DOHH2 (cell line): Measurements from ENCODE around the gene NFIX.

Experiments used
- H3F3A ChIP-seq: fragments of 200-600 bp; sonication (generic), shearing (Covaris generic); 2 replicates; pipeline ENCODE4 v1.6.0; 2016; ENCODE audit warnings: antibody characterized with exemption, mild to moderate bottlenecking; ENCODE audit not compliant: control insufficient read depth, insufficient read depth
- H3K27ac ChIP-seq: fragments of 200-600 bp; sonication (generic); 2 replicates; pipeline ENCODE4 v1.5.1; 2014; ENCODE audit warnings: low read depth, mild to moderate bottlenecking, low read length, moderate library complexity
- H3K27me3 ChIP-seq: fragments of 200-600 bp; sonication (generic); 2 replicates; pipeline ENCODE4 v1.6.1; 2014; ENCODE audit warnings: mild to moderate bottlenecking, low read length, mixed read lengths; ENCODE audit not compliant: control insufficient read depth
- H3K36me3 ChIP-seq: fragments of 200-600 bp; sonication (generic); 2 replicates; pipeline ENCODE4 v1.6.1; 2014; ENCODE audit warnings: mild to moderate bottlenecking, low read length, moderate library complexity, mixed read lengths; ENCODE audit not compliant: control insufficient read depth
- H3K4me1 ChIP-seq: fragments of 200-600 bp; sonication (generic); 2 replicates; pipeline ENCODE4 v1.6.1; 2014; ENCODE audit warnings: mild to moderate bottlenecking, low read length, mixed read lengths; ENCODE audit not compliant: control insufficient read depth
- H3K4me2 ChIP-seq: fragments of 200-600 bp; sonication (generic); 2 replicates; pipeline ENCODE4 v1.6.0; 2014; ENCODE audit warnings: mild to moderate bottlenecking, low read length, moderate library complexity
- H3K4me3 ChIP-seq: fragments of 200-600 bp; sonication (generic); 2 replicates; pipeline ENCODE4 v1.5.1; 2014; ENCODE audit warnings: mild to moderate bottlenecking, low read length, mixed read lengths
- H3K79me2 ChIP-seq: fragments of 200-600 bp; sonication (generic); 2 replicates; pipeline ENCODE4 v1.6.1; 2014; ENCODE audit warnings: mild to moderate bottlenecking, low read length, mixed read lengths; ENCODE audit not compliant: control insufficient read depth
- H3K9me2 ChIP-seq: fragments of 200-600 bp; sonication (generic); replicated peaks from 2 replicates; pipeline ENCODE4 v1.6.1; 2014; ENCODE audit warnings: mild to moderate bottlenecking, low read length, mixed read lengths; ENCODE audit not compliant: control insufficient read depth
- H3K9me3 ChIP-seq: fragments of 200-600 bp; sonication (generic); 2 replicates; pipeline ENCODE4 v1.6.1; 2014; ENCODE audit warnings: antibody characterized with exemption, low read length, mixed read lengths; ENCODE audit not compliant: control insufficient read depth, insufficient read depth
- H4K20me1 ChIP-seq: fragments of 200-600 bp; sonication (generic); 2 replicates; pipeline ENCODE4 v1.6.0; 2014; ENCODE audit warnings: low read depth, mild to moderate bottlenecking, antibody characterized with exemption, low read length, moderate library complexity; ENCODE audit not compliant: control insufficient read depth, insufficient read depth
- CTCF ChIP-seq: fragments of 200-600 bp; sonication (generic); IDR thresholded peaks from one replicate; pipeline ENCODE4 v1.5.1; 2014; ENCODE audit warnings: antibody characterized with exemption, mild to moderate bottlenecking, low read depth, low read length; ENCODE audit not compliant: poor library complexity, severe bottlenecking
- EZH2phosphoT487 ChIP-seq: fragments of 200-600 bp; sonication (generic); IDR thresholded peaks from 2 replicates; pipeline ENCODE4 v1.6.1; 2017; ENCODE audit warnings: borderline replicate concordance, mild to moderate bottlenecking, antibody characterized with exemption, low read length, moderate library complexity, mixed read lengths

Gene NFIX

GRCh38 chr19:13086341-13086740 lies 91.1 kb downstream of the NFIX start:
- H3K9me2 ChIP-seq = no peaks in the 10 kb centered on the region
- H3F3A ChIP-seq = no peaks in the 10 kb centered on the region
- H3K27me3 ChIP-seq = peaks cover 11% of the 10 kb centered on the region; the same call in 1 of the 2 replicates
- H3K27ac ChIP-seq = no peak overlapping the region
- H3K4me1 ChIP-seq = 0 out of 2 replicates have a peak, but pooled peaks cover 1% of the 10 kb centered on the region
- no peak for TF ChIP-seq EZH2phosphoT487
- TF ChIP-seq CTCF = no peak
- H4K20me1 ChIP-seq = no peaks in the 10 kb centered on the region
- no peaks in the 10 kb centered on the region for H3K79me2 ChIP-seq
- no peak overlapping the region for H3K4me2 ChIP-seq
- no peaks in the 10 kb centered on the region for H3K9me3 ChIP-seq
- no peak overlapping the region for H3K4me3 ChIP-seq
- H3K36me3 ChIP-seq = no peaks in the 10 kb centered on the region

- TF ChIP-seq CTCF = no peak
- TF ChIP-seq EZH2phosphoT487 = no peak
- no peaks in the 10 kb centered on the region for H3F3A ChIP-seq
- H3K27ac ChIP-seq = no peak overlapping the region
- H3K27me3 ChIP-seq = peaks cover 11% of the 10 kb centered on the region; the same call in 1 of the 2 replicates
- H3K4me2 ChIP-seq = no peak overlapping the region
- H4K20me1 ChIP-seq = no peaks in the 10 kb centered on the region
- no peaks in the 10 kb centered on the region for H3K9me2 ChIP-seq
- no peaks in the 10 kb centered on the region for H3K9me3 ChIP-seq
- no peaks in the 10 kb centered on the region for H3K79me2 ChIP-seq
- H3K4me1 ChIP-seq = 0 out of 2 replicates have a peak, but pooled peaks cover 2% of the 10 kb centered on the region
- H3K4me3 ChIP-seq = no peak overlapping the region
- no peaks in the 10 kb centered on the region for H3K36me3 ChIP-seq
Measured at GRCh38 chr19:13087295-13087694, 92.0 kb downstream of the NFIX start.

GRCh38 chr19:13087795-13088537 lies 92.7 kb downstream of the NFIX start:
- Histone ChIP-seq H3K4me3 (no peak overlapping the region), H3K4me2 (no peak overlapping the region), H3K9me3 (no peaks in the 10 kb centered on the region), H3K4me1 (0 out of 2 replicates have a peak, but pooled peaks cover 2% of the 10 kb centered on the region), H3K9me2 (no peaks in the 10 kb centered on the region), H3F3A (no peaks in the 10 kb centered on the region), H3K79me2 (no peaks in the 10 kb centered on the region), H4K20me1 (no peaks in the 10 kb centered on the region), H3K36me3 (no peaks in the 10 kb centered on the region), H3K27ac (no peak overlapping the region), H3K27me3 (peaks cover 7% of the 10 kb centered on the region; the same call in 1 of the 2 replicates)
- no peak for TF ChIP-seq EZH2phosphoT487
- TF ChIP-seq CTCF = no peak
